ENCODE data around the gene HOXB6.

The HOXB6 gene

GRCh38 chr17:48613862-48614694 lies 9.3 kb upstream of the HOXB6 start:
- Histone ChIP-seq H3K27me3 (ENCODE audit: insufficient read depth, low read length) (peaks cover 98% of the 10 kb centered on the region), H2AFZ (ENCODE audit: low read depth, low read length) (no peak overlapping the region), H3K4me1 (ENCODE audit: insufficient read depth, low read length) (peaks cover 6% of the 10 kb centered on the region), H3K9me3 (ENCODE audit: low read length) (no peaks in the 10 kb centered on the region), H3K36me3 (ENCODE audit: insufficient read depth, low read length) (no peaks in the 10 kb centered on the region), H3K4me3 (ENCODE audit: low read length) (no peak overlapping the region)

GRCh38 chr17:48612854-48613691 lies 8.3 kb upstream of the HOXB6 start:
- Histone ChIP-seq H2AFZ (ENCODE audit: low read depth, low read length) (no peak overlapping the region), H3K36me3 (ENCODE audit: insufficient read depth, low read length) (no peaks in the 10 kb centered on the region), H3K27me3 (ENCODE audit: insufficient read depth, low read length) (peaks cover 97% of the 10 kb centered on the region), H3K4me1 (ENCODE audit: insufficient read depth, low read length) (peaks cover 6% of the 10 kb centered on the region), H3K9me3 (ENCODE audit: low read length) (no peaks in the 10 kb centered on the region), H3K4me3 (ENCODE audit: low read length) (peak overlapping the region; percentile 1)

GRCh38 chr17:48612456-48612853 lies 7.7 kb upstream of the HOXB6 start:
- peaks cover 96% of the 10 kb centered on the region for H3K27me3 ChIP-seq (ENCODE audit: insufficient read depth, low read length)
- no peaks in the 10 kb centered on the region for H3K9me3 ChIP-seq (ENCODE audit: low read length)
- H3K4me1 ChIP-seq (ENCODE audit: insufficient read depth, low read length) = peaks cover 6% of the 10 kb centered on the region
- no peak overlapping the region for H3K4me3 ChIP-seq (ENCODE audit: low read length)
- H3K36me3 ChIP-seq (ENCODE audit: insufficient read depth, low read length) = no peaks in the 10 kb centered on the region
- H2AFZ ChIP-seq (ENCODE audit: low read depth, low read length) = no peak overlapping the region

- Histone ChIP-seq H3K36me3 (ENCODE audit: insufficient read depth, low read length) (no peaks in the 10 kb centered on the region), H3K4me3 (ENCODE audit: low read length) (no peak overlapping the region), H3K27me3 (ENCODE audit: insufficient read depth, low read length) (peaks cover 96% of the 10 kb centered on the region)
Measured at GRCh38 chr17:48611681-48612455, 7.1 kb upstream of the HOXB6 start.

GRCh38 chr17:48611213-48611612 lies 6.4 kb upstream of the HOXB6 start:
- H3K4me3 ChIP-seq (ENCODE audit: low read length) = no peak overlapping the region
- peaks cover 96% of the 10 kb centered on the region for H3K27me3 ChIP-seq (ENCODE audit: insufficient read depth, low read length)
- no peaks in the 10 kb centered on the region for H3K9me3 ChIP-seq (ENCODE audit: low read length)

More at GRCh38 chr17:48611681-48612455, 7.1 kb upstream of the HOXB6 start:
- Histone ChIP-seq H3K4me1 (ENCODE audit: insufficient read depth, low read length) (peaks cover 6% of the 10 kb centered on the region), H3K9me3 (ENCODE audit: low read length) (no peaks in the 10 kb centered on the region), H2AFZ (ENCODE audit: low read depth, low read length) (no peak overlapping the region)

GRCh38 chr17:48610282-48611211 lies 5.8 kb upstream of the HOXB6 start, which contains the start of gene HOXB7:
Gene HOXB7 (minus strand): TSS chr17:48611017. CDS start chr17:48610918, 99 bp downstream.
- H3K4me1 ChIP-seq (ENCODE audit: insufficient read depth, low read length) = peaks cover 6% of the 10 kb centered on the region
- no peaks in the 10 kb centered on the region for H3K36me3 ChIP-seq (ENCODE audit: insufficient read depth, low read length)
- H3K4me3 ChIP-seq (ENCODE audit: low read length) = peak within 1 kb of the TSS; percentile 29
- H3K27me3 ChIP-seq (ENCODE audit: insufficient read depth, low read length) = peaks cover 96% of the 10 kb centered on the region
- H2AFZ ChIP-seq (ENCODE audit: low read depth, low read length) = peak within 1 kb of the TSS; percentile 30
- no peaks in the 10 kb centered on the region for H3K9me3 ChIP-seq (ENCODE audit: low read length)

More at GRCh38 chr17:48611213-48611612, 6.4 kb upstream of the HOXB6 start:
- Histone ChIP-seq H3K36me3 (ENCODE audit: insufficient read depth, low read length) (no peaks in the 10 kb centered on the region), H2AFZ (ENCODE audit: low read depth, low read length) (no peak overlapping the region), H3K4me1 (ENCODE audit: insufficient read depth, low read length) (peaks cover 6% of the 10 kb centered on the region)

GRCh38 chr17:48609759-48610281 lies 5.0 kb upstream of the HOXB6 start:
- Histone ChIP-seq H3K4me3 (ENCODE audit: low read length) (no peak overlapping the region), H3K36me3 (ENCODE audit: insufficient read depth, low read length) (no peaks in the 10 kb centered on the region), H2AFZ (ENCODE audit: low read depth, low read length) (no peak overlapping the region), H3K9me3 (ENCODE audit: low read length) (no peaks in the 10 kb centered on the region), H3K4me1 (ENCODE audit: insufficient read depth, low read length) (peaks cover 6% of the 10 kb centered on the region), H3K27me3 (ENCODE audit: insufficient read depth, low read length) (peaks cover 96% of the 10 kb centered on the region)

GRCh38 chr17:48609033-48609432 lies 4.2 kb upstream of the HOXB6 start:
- H3K27me3 ChIP-seq (ENCODE audit: insufficient read depth, low read length) = peaks cover 96% of the 10 kb centered on the region
- H3K4me3 ChIP-seq (ENCODE audit: low read length) = no peak overlapping the region
- no peak overlapping the region for H2AFZ ChIP-seq (ENCODE audit: low read depth, low read length)
- no peaks in the 10 kb centered on the region for H3K36me3 ChIP-seq (ENCODE audit: insufficient read depth, low read length)
- peaks cover 6% of the 10 kb centered on the region for H3K4me1 ChIP-seq (ENCODE audit: insufficient read depth, low read length)
- no peaks in the 10 kb centered on the region for H3K9me3 ChIP-seq (ENCODE audit: low read length)

GRCh38 chr17:48608494-48608834 lies 3.7 kb upstream of the HOXB6 start:
- Histone ChIP-seq H3K36me3 (ENCODE audit: insufficient read depth, low read length) (no peaks in the 10 kb centered on the region), H3K9me3 (ENCODE audit: low read length) (peaks cover 2% of the 10 kb centered on the region), H3K27me3 (ENCODE audit: insufficient read depth, low read length) (peaks cover 96% of the 10 kb centered on the region), H2AFZ (ENCODE audit: low read depth, low read length) (no peak overlapping the region), H3K4me1 (ENCODE audit: insufficient read depth, low read length) (peaks cover 6% of the 10 kb centered on the region), H3K4me3 (ENCODE audit: low read length) (no peak overlapping the region)

GRCh38 chr17:48606892-48607614 lies 2.3 kb upstream of the HOXB6 start:
- Histone ChIP-seq H3K36me3 (ENCODE audit: insufficient read depth, low read length) (no peaks in the 10 kb centered on the region), H3K4me3 (ENCODE audit: low read length) (no peak overlapping the region), H3K27me3 (ENCODE audit: insufficient read depth, low read length) (peaks cover 94% of the 10 kb centered on the region), H3K9me3 (ENCODE audit: low read length) (peaks cover 2% of the 10 kb centered on the region), H3K4me1 (ENCODE audit: insufficient read depth, low read length) (no peaks in the 10 kb centered on the region), H2AFZ (ENCODE audit: low read depth, low read length) (no peak overlapping the region)

- Histone ChIP-seq H3K4me3 (ENCODE audit: low read length) (no peak overlapping the region), H3K27me3 (ENCODE audit: insufficient read depth, low read length) (peaks cover 95% of the 10 kb centered on the region)
Measured at GRCh38 chr17:48605991-48606891, 1.5 kb upstream of the HOXB6 start.

More at GRCh38 chr17:48605991-48606891, 1.5 kb upstream of the HOXB6 start:
- H2AFZ ChIP-seq (ENCODE audit: low read depth, low read length) = no peak overlapping the region
- no peaks in the 10 kb centered on the region for H3K4me1 ChIP-seq (ENCODE audit: insufficient read depth, low read length)
- peaks cover 2% of the 10 kb centered on the region for H3K9me3 ChIP-seq (ENCODE audit: low read length)
- no peaks in the 10 kb centered on the region for H3K36me3 ChIP-seq (ENCODE audit: insufficient read depth, low read length)
